Cardiac fibroblast (primary cell): ENCODE results near the gene USP20.
A peak's percentile ranks its signal among the peaks of the same experiment; 100 is the strongest.

ENCODE experiments used
- DNase-seq, 2 donors: peaks; one replicate each; pipeline versions ENCODE4 v3.0.0 to v3.0.0-alpha.2; 2010; ENCODE audit warnings: low read depth in 2 of 2
- H3K4me3 ChIP-seq, 2 donors: replicated peaks in 1 of 2; 1 replicate in 1 of 2; 2 replicates in 1 of 2; pipeline ENCODE4 v1.5.1; 2011; ENCODE audit warnings: low read depth in 2 of 2, low read length in 2 of 2, mild to moderate bottlenecking in 2 of 2, moderate library complexity in 1 of 2
- CTCF ChIP-seq: IDR thresholded peaks from one replicate; pipeline ENCODE4 v1.5.1; 2011; ENCODE audit warnings: low read depth, mild to moderate bottlenecking, low read length, inconsistent platforms

Gene USP20

GRCh38 chr9:129885670-129886106, 50.4 kb downstream of the USP20 start:
- TF ChIP-seq CTCF: peak; percentile 91
- H3K4me3 ChIP-seq: peak overlapping the region in 1 of 2 donors; percentile 32
- DNase-seq: peak; percentile 94 to 96

- TF ChIP-seq CTCF: no peak
- DNase-seq: peak; percentile 16 to 17
- peak overlapping the region in 1 of 2 donors; percentile 32 for H3K4me3 ChIP-seq
Observed at GRCh38 chr9:129886226-129887174, 51.2 kb downstream of the USP20 start.

DNA sequence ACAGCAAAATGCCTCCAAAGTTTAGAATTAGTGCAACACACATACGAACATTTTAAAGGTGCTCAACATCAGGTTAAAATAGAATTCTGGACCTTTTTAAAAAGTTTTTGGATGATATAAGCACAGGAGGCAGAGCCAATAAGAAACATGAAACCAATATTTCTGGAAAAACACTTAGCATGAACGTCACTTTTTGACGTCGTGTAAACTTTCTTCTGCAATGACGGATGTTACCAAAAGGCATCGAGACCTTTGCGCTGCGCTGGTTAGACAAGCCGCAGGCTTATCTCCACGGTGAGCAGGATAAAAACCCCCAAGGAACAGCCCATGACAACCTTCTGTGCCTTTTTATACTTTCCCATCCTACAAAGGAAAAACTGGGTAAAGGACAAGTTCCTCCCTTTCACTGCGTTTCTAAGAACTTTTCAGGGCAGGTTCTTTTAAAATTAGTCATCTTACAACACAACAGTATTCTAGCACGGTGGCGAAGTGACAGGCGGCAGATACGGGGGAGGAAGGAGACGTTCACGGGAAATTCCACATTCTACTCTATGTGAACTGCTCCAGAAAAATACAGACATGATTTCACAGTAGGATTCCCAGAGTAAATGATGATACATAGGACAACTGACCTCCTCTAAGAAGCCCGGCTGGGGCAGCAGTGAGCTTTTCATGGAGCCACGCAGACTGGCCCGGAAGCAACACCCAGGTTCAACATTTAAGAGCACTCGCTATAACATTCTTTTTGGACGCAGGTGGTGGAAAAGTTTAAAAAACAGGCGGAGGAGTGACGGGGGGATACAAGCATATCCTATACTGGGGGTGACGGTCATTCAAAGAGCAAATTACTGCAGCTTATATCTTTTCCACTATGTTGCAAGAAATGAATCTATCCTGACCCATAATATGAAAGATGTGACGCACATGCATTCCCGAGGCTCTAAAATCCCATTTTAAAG, 52.4 kb downstream of the USP20 start:
- no peak overlapping the region for H3K4me3 ChIP-seq
- peak; percentile 75 to 87 for DNase-seq

DNA sequence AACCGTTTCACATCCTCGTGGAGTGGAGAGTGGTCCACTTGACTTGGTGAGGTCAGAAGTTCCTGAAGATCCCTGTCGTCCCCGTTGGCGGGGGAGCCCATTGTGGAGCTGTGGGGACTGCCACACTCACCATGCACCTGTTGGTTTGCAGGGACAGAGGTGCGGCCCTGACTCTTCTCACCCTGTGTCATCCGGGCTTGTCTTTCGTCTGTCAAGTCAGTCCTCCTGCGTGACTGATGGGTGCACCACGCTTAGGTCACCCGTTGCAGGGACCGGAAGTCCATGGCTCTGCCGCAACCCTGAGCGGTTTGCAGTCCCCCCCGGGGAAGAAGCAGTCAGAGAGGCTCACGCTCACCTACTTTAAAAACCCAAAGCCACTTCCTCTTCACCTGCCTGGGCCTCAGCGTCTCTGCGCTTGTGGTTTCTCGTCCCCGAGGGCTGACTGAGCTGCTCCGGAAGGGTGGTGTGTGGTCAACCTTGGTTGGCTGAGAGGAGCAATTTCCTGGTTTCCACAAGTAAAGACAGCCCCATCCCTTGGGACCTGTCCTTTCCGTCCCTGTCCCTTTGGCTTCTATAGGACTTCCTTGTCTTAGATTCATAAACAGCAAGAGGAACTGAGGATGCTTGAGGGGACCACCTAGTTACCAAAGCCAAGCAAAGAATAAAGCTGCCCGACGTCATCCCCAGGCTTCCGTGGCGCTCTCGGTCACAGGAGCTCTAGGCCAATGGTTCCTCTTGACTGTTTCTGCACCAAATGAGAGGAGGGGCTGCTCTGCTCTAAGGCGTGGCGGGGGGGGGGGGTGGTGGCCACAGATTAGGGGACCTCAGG, 53.2 kb downstream of the USP20 start:
- H3K4me3 ChIP-seq: no peak overlapping the region
- no peak for TF ChIP-seq CTCF
- DNase-seq: no peak

More for the DNA sequence above, 52.4 kb downstream of the USP20 start:
- TF ChIP-seq CTCF: peak; percentile 58

- no peak for DNase-seq
- no peak for TF ChIP-seq CTCF
- H3K4me3 ChIP-seq: no peak overlapping the region
Observed at GRCh38 chr9:129889122-129889940, 54.1 kb downstream of the USP20 start.
